IMR-90 (cell line): ENCODE results near the gene CLDN15. TPM values are rescaled to one million over a fixed set of nuclear protein-coding genes. Genes with fewer than 3 reads are reported as not detected.

Source experiments
- ATAC-seq: fragments of 200-7000 bp; cut with Tn5 transposase; 2 replicates; pipeline ENCODE4 v1.9.1; 2020; ENCODE audit warnings: low read depth, mild to moderate bottlenecking, moderate library complexity
- BruUV-seq: library from RNA; stranded (reverse); fragments of 400-500 nt; replicated peaks from 2 replicates; lab custom pipeline; 2021; lab: Mats Ljungman, UMichigan
- CTCF ChIA-PET: fragments of 300-600 bp; formaldehyde crosslinking; extraction: SDS; loops from one replicate; lab custom pipeline; 2021; ENCODE audit warnings: antibody characterized with exemption; lab: Yijun Ruan, JAX
- POLR2A ChIA-PET: fragments of 300-600 bp; sonication (Branson Sonifier 250); formaldehyde crosslinking; loops from one replicate; lab custom pipeline; 2022; ENCODE audit warnings: antibody characterized with exemption; ENCODE audit not compliant: unreplicated experiment; lab: Charles Lee
- DNase-seq: peaks from one replicate; pipeline ENCODE4 v3.0.0; 2013
- H2AFZ ChIP-seq: replicated peaks from 2 replicates; pipeline ENCODE3; 2013; ENCODE audit warnings: low read length, mild to moderate bottlenecking; ENCODE audit not compliant: poor library complexity
- H2AK5ac ChIP-seq: 2 replicates; pipeline ENCODE4 v1.6.1; 2013; ENCODE audit warnings: low read depth, low read length, inconsistent platforms
- H2AK9ac ChIP-seq: replicated peaks from 2 replicates; pipeline ENCODE3; 2013; ENCODE audit warnings: mild to moderate bottlenecking, low read depth, low read length, moderate library complexity; ENCODE audit not compliant: poor library complexity
- H2BK120ac ChIP-seq: 2 replicates; pipeline ENCODE4 v1.6.1; 2013; ENCODE audit warnings: low read depth, low read length, inconsistent platforms
- H2BK15ac ChIP-seq: 3 replicates; pipeline ENCODE4 v1.6.1; 2013; ENCODE audit warnings: low read depth, low read length, inconsistent platforms
- H2BK20ac ChIP-seq: 2 replicates; pipeline ENCODE4 v1.6.1; 2013; ENCODE audit warnings: low read depth, mild to moderate bottlenecking, inconsistent platforms, low read length, moderate library complexity
- H2BK5ac ChIP-seq: 2 replicates; pipeline ENCODE4 v1.6.1; 2013; ENCODE audit warnings: mild to moderate bottlenecking, low read depth, low read length, inconsistent platforms; ENCODE audit not compliant: poor library complexity, severe bottlenecking
- H3K14ac ChIP-seq: replicated peaks from 2 replicates; pipeline ENCODE4 v1.6.1; 2013; ENCODE audit warnings: low read depth, low read length, inconsistent platforms
- H3K18ac ChIP-seq: 2 replicates; pipeline ENCODE4 v1.6.1; 2013; ENCODE audit warnings: low read depth, low read length, control low read depth
- H3K23ac ChIP-seq: 2 replicates; pipeline ENCODE4 v1.6.1; 2013; ENCODE audit warnings: low read depth, low read length, inconsistent platforms
- H3K27ac ChIP-seq: 2 replicates; pipeline ENCODE4 v1.5.1; 2013; ENCODE audit warnings: mild to moderate bottlenecking, control low read depth, low read length; ENCODE audit not compliant: insufficient read depth
- H3K27me3 ChIP-seq: 2 replicates; pipeline ENCODE4 v1.6.1; 2013; ENCODE audit warnings: low read length; ENCODE audit not compliant: control insufficient read depth, insufficient read depth
- H3K36me3 ChIP-seq: 2 replicates; pipeline ENCODE4 v1.6.1; 2013; ENCODE audit warnings: low read length, mixed read lengths; ENCODE audit not compliant: control insufficient read depth, insufficient read depth
- H3K4ac ChIP-seq: 2 replicates; pipeline ENCODE4 v1.6.1; 2013; ENCODE audit warnings: low read depth, low read length, inconsistent platforms
- H3K4me1 ChIP-seq: 2 replicates; pipeline ENCODE4 v1.6.1; 2013; ENCODE audit warnings: low read length, mixed read lengths; ENCODE audit not compliant: control insufficient read depth, insufficient read depth
- H3K4me2 ChIP-seq: 2 replicates; pipeline ENCODE4 v1.6.1; 2013; ENCODE audit warnings: low read depth, mild to moderate bottlenecking, control low read depth, low read length, moderate library complexity
- H3K4me3 ChIP-seq: 2 replicates; pipeline ENCODE4 v1.5.1; 2013; ENCODE audit warnings: low read depth, mild to moderate bottlenecking, control low read depth, low read length, moderate library complexity; ENCODE audit not compliant: insufficient read depth
- H3K56ac ChIP-seq: 2 replicates; pipeline ENCODE4 v1.6.1; 2013; ENCODE audit warnings: low read length, inconsistent platforms; ENCODE audit not compliant: insufficient read depth; ENCODE audit errors: extremely low read depth
- H3K79me1 ChIP-seq, 2 experiments: 2 replicates each; pipeline ENCODE4 v1.6.1; 2013; ENCODE audit warnings: low read length in 2 of 2, inconsistent platforms in 1 of 2, low read depth in 1 of 2
- H3K9ac ChIP-seq: 2 replicates; pipeline ENCODE4 v1.6.1; 2013; ENCODE audit warnings: low read depth, low read length, control low read depth
- H3K9me1 ChIP-seq: 2 replicates; pipeline ENCODE4 v1.6.1; 2013; ENCODE audit warnings: low read length, inconsistent platforms; ENCODE audit not compliant: insufficient read depth
- H3K9me3 ChIP-seq: 2 replicates; pipeline ENCODE4 v1.6.1; 2013; ENCODE audit warnings: low read length; ENCODE audit not compliant: control insufficient read depth, insufficient read depth
- H4K20me1 ChIP-seq: 2 replicates; pipeline ENCODE4 v1.6.1; 2013; ENCODE audit warnings: low read length, inconsistent platforms; ENCODE audit not compliant: insufficient read depth
- H4K5ac ChIP-seq: 2 replicates; pipeline ENCODE4 v1.6.1; 2013; ENCODE audit warnings: mild to moderate bottlenecking, low read depth, low read length, control low read depth
- H4K8ac ChIP-seq, 2 experiments: 2 replicates each; pipeline ENCODE4 v1.6.1; 2013; ENCODE audit warnings: low read depth in 2 of 2, low read length in 2 of 2, control low read depth in 1 of 2, inconsistent platforms in 1 of 2
- H4K91ac ChIP-seq: 2 replicates; pipeline ENCODE4 v1.6.1; 2013; ENCODE audit warnings: low read depth, low read length, inconsistent platforms; ENCODE audit not compliant: insufficient read depth
- BHLHE40 ChIP-seq: fragments of 150-350 bp; IDR thresholded peaks from 2 replicates; pipeline ENCODE4 v1.6.1; 2016; ENCODE audit warnings: mild to moderate bottlenecking, low read depth, low read length
- CEBPB ChIP-seq: IDR thresholded peaks from 2 replicates; pipeline ENCODE4 v1.6.1; 2012; ENCODE audit warnings: low read depth, low read length, improper control_type of control experiment
- CHD1 ChIP-seq: IDR thresholded peaks from 2 replicates; pipeline ENCODE4 v1.6.1; 2012; ENCODE audit warnings: low read depth, low read length, improper control_type of control experiment
- FOS ChIP-seq: fragments of 150-350 bp; IDR thresholded peaks from 2 replicates; pipeline ENCODE4 v1.6.1; 2016; ENCODE audit warnings: low read depth, low read length
- MAFK ChIP-seq: IDR thresholded peaks from 2 replicates; pipeline ENCODE4 v1.6.1; 2012; ENCODE audit warnings: low read depth, low read length, improper control_type of control experiment
- MAZ ChIP-seq: IDR thresholded peaks from 2 replicates; pipeline ENCODE4 v1.6.1; 2012; ENCODE audit warnings: low read depth, mild to moderate bottlenecking, low read length, improper control_type of control experiment, moderate library complexity, borderline replicate concordance
- MXI1 ChIP-seq: IDR thresholded peaks from 2 replicates; pipeline ENCODE4 v1.6.1; 2012; ENCODE audit warnings: low read depth, mild to moderate bottlenecking, low read length, moderate library complexity, borderline replicate concordance
- NFE2L2 ChIP-seq: fragments of 150-350 bp; IDR thresholded peaks from 2 replicates; pipeline ENCODE4 v1.6.1; 2016; ENCODE audit warnings: low read depth, mild to moderate bottlenecking, low read length
- POLR2A ChIP-seq: IDR thresholded peaks from 2 replicates; pipeline ENCODE4 v1.6.1; 2012; ENCODE audit warnings: mild to moderate bottlenecking, low read depth, low read length
- RAD21 ChIP-seq: IDR thresholded peaks from 2 replicates; pipeline ENCODE4 v1.6.1; 2012; ENCODE audit warnings: low read length, improper control_type of control experiment
- RCOR1 ChIP-seq: IDR thresholded peaks from 2 replicates; pipeline ENCODE4 v1.6.1; 2012; ENCODE audit warnings: mild to moderate bottlenecking, low read length, improper control_type of control experiment; ENCODE audit not compliant: insufficient replicate concordance
- RFX5 ChIP-seq: IDR thresholded peaks from 2 replicates; pipeline ENCODE4 v1.8.0; 2012; ENCODE audit warnings: low read depth, mild to moderate bottlenecking, low read length, moderate library complexity
- SMC3 ChIP-seq: fragments of 150-350 bp; IDR thresholded peaks from 2 replicates; pipeline ENCODE4 v1.6.1; 2016; ENCODE audit warnings: low read depth, mild to moderate bottlenecking, antibody characterized with exemption, low read length, moderate library complexity
- WGBS, 2 experiments: methylation state at CpG; one replicate each; pipeline versions ENCODE4 v1.1.5 to v1.1.7; 2013; ENCODE audit warnings: missing lambda C conversion rate in 2 of 2; ENCODE audit not compliant: insufficient read length in 1 of 2; ENCODE audit errors: extremely low coverage in 2 of 2; 5-methylcytosine and 5-hydroxymethylcytosine counted together
- dilution Hi-C: fragments of 300-500 bp; cut with HindIII; formaldehyde crosslinking; loops from one replicate; pipeline ENCODE4 v1.14.3; 2018; ENCODE audit warnings: low sequenced_read_pairs; ENCODE audit not compliant: unreplicated experiment
- in situ Hi-C: fragments of 300-500 bp; cut with MboI; formaldehyde crosslinking; loops from 3 replicates; pipeline ENCODE4 v1.14.3; 2019; ENCODE audit warnings: low sequenced_read_pairs, inconsistent platforms, mixed read lengths
- intact Hi-C: fragments of 100-400 bp; cut with micrococcal nuclease; formaldehyde crosslinking; loops from 2 replicates; pipeline ENCODE4 v1.10.0; 2022
- polyA plus RNA-seq, 3 experiments: library from polyadenylated mRNA; depleted of rRNA; stranded (reverse); fragments of >200 nt; gene quantifications; 2 replicates each; pipeline ENCODE4 v1.2.3, GENCODE V29; 2012; ENCODE audit warnings: low replicate concordance in 1 of 3
- total RNA-seq: library from RNA; depleted of rRNA; stranded (reverse); fragments of >200 nt; gene quantifications from 2 replicates; pipeline ENCODE4 v1.2.3, GENCODE V29; 2012
- TF ChIP-seq, protein P1 (sequence below): fragments of 150-350 bp; IDR thresholded peaks from 2 replicates; pipeline ENCODE4 v1.6.1; 2017; ENCODE audit warnings: mild to moderate bottlenecking, antibody characterized with exemption, low read length, low read depth
- TF ChIP-seq, protein P2 (sequence below): fragments of 150-350 bp; IDR thresholded peaks from 2 replicates; pipeline ENCODE4 v1.6.1; 2016; ENCODE audit warnings: low read depth, mild to moderate bottlenecking, low read length, moderate library complexity, borderline replicate concordance
- TF ChIP-seq, protein P3 (sequence below): conservative IDR thresholded peaks from 2 replicates; pipeline ENCODE4 v1.5.1; 2012; ENCODE audit warnings: mild to moderate bottlenecking, low read depth, low read length, improper control_type of control experiment

The CLDN15 gene
- total and polyA plus RNA-seq, 2 of the 4 experiments (the other 2 are of a cell fraction) = 0.72 to 5.4 TPM

DNA sequence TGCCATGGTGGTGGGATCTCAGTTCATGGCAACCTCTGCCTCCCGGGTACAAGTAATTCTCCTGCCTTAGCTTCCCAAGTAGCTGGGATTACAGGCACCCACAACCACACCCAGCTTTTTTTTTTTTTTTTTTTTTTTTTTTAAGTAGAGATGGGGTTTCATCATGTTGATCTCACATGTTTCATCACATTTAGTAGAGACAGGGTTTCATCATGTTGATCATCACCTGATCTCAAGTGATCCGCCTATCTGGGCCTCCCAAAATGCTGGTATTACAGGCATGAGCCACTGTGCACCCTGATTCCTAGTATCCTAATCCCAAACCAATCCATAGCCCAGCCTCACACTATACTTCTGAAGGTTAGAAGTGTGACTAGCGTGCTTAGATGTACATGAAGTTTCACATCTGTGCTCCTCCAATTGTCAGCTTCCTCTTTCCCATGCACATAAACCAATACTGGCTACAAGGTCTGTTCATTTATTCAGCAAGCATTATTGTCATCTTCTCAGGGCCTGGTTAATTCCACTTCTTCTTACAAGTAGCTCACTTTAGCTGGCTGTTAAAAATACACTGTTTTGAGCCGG is 50.7 kb downstream of the CLDN15 start:
- Histone ChIP-seq H3K18ac (no peak overlapping the region), H3K4ac (no peak overlapping the region), H3K27ac (no peak overlapping the region), H3K14ac (no peak overlapping the region), H3K9me1 (peaks cover 7% of the 10 kb centered on the region; the same call in 1 of the 2 replicates), H3K4me1 (no peaks in the 10 kb centered on the region), H3K9me3 (no peaks in the 10 kb centered on the region), H2AFZ (no peak overlapping the region), H2BK15ac (no peak overlapping the region), H3K4me2 (no peak overlapping the region), H2AK5ac (no peak overlapping the region), H2BK5ac (no peak overlapping the region), H4K5ac (no peak overlapping the region), H2BK120ac (no peak overlapping the region), H4K91ac (no peak overlapping the region), H3K9ac (no peak overlapping the region), H3K27me3 (peaks cover 6% of the 10 kb centered on the region; the same call in 1 of the 2 replicates), H3K4me3 (no peak overlapping the region), H3K36me3 (no peaks in the 10 kb centered on the region), H3K23ac (no peak overlapping the region), H3K56ac (no peak overlapping the region), H4K20me1 (no peaks in the 10 kb centered on the region), H3K79me1 (no peaks in the 10 kb centered on the region), H2AK9ac (no peak overlapping the region), H2BK20ac (no peak overlapping the region), H4K8ac (no peak overlapping the region)
- WGBS, 2 experiments = no CpG with 5 or more reads among the region's 4 CpGs
- intact Hi-C loops (no loop called here), dilution Hi-C loops (no loop called here), in situ Hi-C loops (loop anchor here (5.0 kb wide), 1 partner anchor 40 kb away; no protein-coding TSS in a partner anchor)
- TF ChIP-seq, protein P1, sequence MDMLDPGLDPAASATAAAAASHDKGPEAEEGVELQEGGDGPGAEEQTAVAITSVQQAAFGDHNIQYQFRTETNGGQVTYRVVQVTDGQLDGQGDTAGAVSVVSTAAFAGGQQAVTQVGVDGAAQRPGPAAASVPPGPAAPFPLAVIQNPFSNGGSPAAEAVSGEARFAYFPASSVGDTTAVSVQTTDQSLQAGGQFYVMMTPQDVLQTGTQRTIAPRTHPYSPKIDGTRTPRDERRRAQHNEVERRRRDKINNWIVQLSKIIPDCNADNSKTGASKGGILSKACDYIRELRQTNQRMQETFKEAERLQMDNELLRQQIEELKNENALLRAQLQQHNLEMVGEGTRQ = no peak
- TF ChIP-seq RFX5 (no peak), CHD1 (no peak), MXI1 (no peak), POLR2A (no peak), MAFK (no peak), NFE2L2 (no peak), RAD21 (no peak), FOS (no peak), SMC3 (no peak), RCOR1 (no peak), CEBPB (no peak), BHLHE40 (no peak), MAZ (no peak)
- TF ChIP-seq, protein P2, sequence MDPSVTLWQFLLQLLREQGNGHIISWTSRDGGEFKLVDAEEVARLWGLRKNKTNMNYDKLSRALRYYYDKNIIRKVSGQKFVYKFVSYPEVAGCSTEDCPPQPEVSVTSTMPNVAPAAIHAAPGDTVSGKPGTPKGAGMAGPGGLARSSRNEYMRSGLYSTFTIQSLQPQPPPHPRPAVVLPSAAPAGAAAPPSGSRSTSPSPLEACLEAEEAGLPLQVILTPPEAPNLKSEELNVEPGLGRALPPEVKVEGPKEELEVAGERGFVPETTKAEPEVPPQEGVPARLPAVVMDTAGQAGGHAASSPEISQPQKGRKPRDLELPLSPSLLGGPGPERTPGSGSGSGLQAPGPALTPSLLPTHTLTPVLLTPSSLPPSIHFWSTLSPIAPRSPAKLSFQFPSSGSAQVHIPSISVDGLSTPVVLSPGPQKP = no peak
- TF ChIP-seq, protein P3, sequence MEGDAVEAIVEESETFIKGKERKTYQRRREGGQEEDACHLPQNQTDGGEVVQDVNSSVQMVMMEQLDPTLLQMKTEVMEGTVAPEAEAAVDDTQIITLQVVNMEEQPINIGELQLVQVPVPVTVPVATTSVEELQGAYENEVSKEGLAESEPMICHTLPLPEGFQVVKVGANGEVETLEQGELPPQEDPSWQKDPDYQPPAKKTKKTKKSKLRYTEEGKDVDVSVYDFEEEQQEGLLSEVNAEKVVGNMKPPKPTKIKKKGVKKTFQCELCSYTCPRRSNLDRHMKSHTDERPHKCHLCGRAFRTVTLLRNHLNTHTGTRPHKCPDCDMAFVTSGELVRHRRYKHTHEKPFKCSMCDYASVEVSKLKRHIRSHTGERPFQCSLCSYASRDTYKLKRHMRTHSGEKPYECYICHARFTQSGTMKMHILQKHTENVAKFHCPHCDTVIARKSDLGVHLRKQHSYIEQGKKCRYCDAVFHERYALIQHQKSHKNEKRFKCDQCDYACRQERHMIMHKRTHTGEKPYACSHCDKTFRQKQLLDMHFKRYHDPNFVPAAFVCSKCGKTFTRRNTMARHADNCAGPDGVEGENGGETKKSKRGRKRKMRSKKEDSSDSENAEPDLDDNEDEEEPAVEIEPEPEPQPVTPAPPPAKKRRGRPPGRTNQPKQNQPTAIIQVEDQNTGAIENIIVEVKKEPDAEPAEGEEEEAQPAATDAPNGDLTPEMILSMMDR = no peak
- no TSS peak for BruUV-seq
- ATAC-seq (no peak), DNase-seq (no peak)
- ChIA-PET POLR2A (no interaction called here), CTCF (interaction anchor here (0.6 kb wide), 2 partner anchors 73 to 76 kb away, joined by 3 to 6 read pairs; no protein-coding TSS in a partner anchor)
